Vagina (tissue), 2 donors: ENCODE data around the gene SOCS2.

ENCODE experiments used
- CTCF ChIP-seq, 3 experiments: fragments of 450-650 bp in 2 of 3; fragments of 200-600 bp in 1 of 3; sonication (generic) in 1 of 3; IDR thresholded peaks; one replicate each; pipeline ENCODE4 v1.5.1; 2017 to 2019; ENCODE audit warnings: antibody characterized with exemption in 3 of 3, mild to moderate bottlenecking in 2 of 3, moderate library complexity in 2 of 3
- POLR2A ChIP-seq, 2 donors: fragments of 450-650 bp; IDR thresholded peaks; one replicate each; pipeline ENCODE4 v1.6.1; 2017; ENCODE audit warnings: antibody characterized with exemption in 2 of 2, mild to moderate bottlenecking in 2 of 2, moderate library complexity in 2 of 2
- POLR2AphosphoS5 ChIP-seq, 2 donors: sonication (generic); formaldehyde crosslinking; IDR thresholded peaks; one replicate each; pipeline ENCODE4 v1.9.0; 2017; ENCODE audit warnings: antibody characterized with exemption in 2 of 2, mild to moderate bottlenecking in 2 of 2, low read depth in 1 of 2; ENCODE audit not compliant: insufficient read depth in 1 of 2

GRCh38 chr12:93540466-93540865 lies 32.0 kb upstream of the SOCS2 start:
- no peak for TF ChIP-seq POLR2AphosphoS5 (IDR thresholded peaks at IDR 0.05; ENCODE audit: insufficient read depth in 1 of 2, low read depth in 1 of 2)
- TF ChIP-seq CTCF (IDR thresholded peaks at IDR 0.05) = no peak
- no peak for TF ChIP-seq POLR2A (IDR thresholded peaks at IDR 0.05)
